GM12878 (cell line): ENCODE results near the gene PAPLN. TPM values are rescaled to one million over a fixed set of nuclear protein-coding genes. Genes with fewer than 3 reads are reported as not detected.

Experiments
- ATAC-seq: fragments of 200-7000 bp; cut with Tn5 transposase; 3 replicates; pipeline ENCODE4 v1.9.1; 2020; ENCODE audit warnings: mild to moderate bottlenecking, moderate library complexity
- BruUV-seq: library from RNA; stranded (reverse); fragments of 400-500 nt; replicated peaks from 2 replicates; lab custom pipeline; 2021; lab: Mats Ljungman, UMichigan
- CTCF ChIA-PET: fragments of 300-600 bp; sonication (Branson Sonifier 250); formaldehyde crosslinking; extraction: SDS; loops from one replicate; lab custom pipeline; 2021; ENCODE audit warnings: inconsistent platforms; lab: Yijun Ruan, JAX
- POLR2A ChIA-PET: fragments of 350-600 bp; formaldehyde crosslinking; extraction: SDS; loops from one replicate; lab custom pipeline; 2021; ENCODE audit warnings: inconsistent platforms; lab: Charles Lee
- RAD21 ChIA-PET: fragments of 300-600 bp; sonication (Branson Sonifier 250); formaldehyde crosslinking; loops from one replicate; lab custom pipeline; 2023; ENCODE audit warnings: antibody characterized with exemption; ENCODE audit not compliant: unreplicated experiment; lab: Charles Lee
- SMC1A ChIA-PET: fragments of 300-600 bp; sonication (Branson Sonifier 250); formaldehyde crosslinking; loops from one replicate; lab custom pipeline; 2023; ENCODE audit not compliant: unreplicated experiment, uncharacterized antibody; lab: Charles Lee
- DNase-seq: peaks from one replicate; pipeline ENCODE4 v3.0.0-alpha.2; 2011; ENCODE audit warnings: low read depth, low spot score
- FAIRE-seq: peaks from 3 replicates; lab custom pipeline; 2011; peaks lifted over from hg19 to GRCh38; lab: Jason Lieb, UNC
- H2AFZ ChIP-seq: 2 replicates; pipeline ENCODE4 v1.6.0; 2011; ENCODE audit warnings: low read depth, low read length, control low read depth; ENCODE audit not compliant: control insufficient read depth
- H3K27ac ChIP-seq: 2 replicates; pipeline ENCODE4 v1.5.1; 2011; ENCODE audit warnings: control low read depth; ENCODE audit not compliant: control insufficient read depth, insufficient read depth
- H3K27me3 ChIP-seq, 2 experiments: replicated peaks in 1 of 2; 2 replicates each; pipeline versions ENCODE4 v1.6.0 to v1.6.1; 2011; ENCODE audit warnings: low read length in 1 of 2; ENCODE audit not compliant: control insufficient read depth in 2 of 2, insufficient read depth in 2 of 2
- H3K36me3 ChIP-seq, 2 experiments: 2 replicates each; pipeline ENCODE4 v1.5.1; 2011; ENCODE audit warnings: low read length in 1 of 2; ENCODE audit not compliant: control insufficient read depth in 2 of 2, insufficient read depth in 2 of 2
- H3K4me1 ChIP-seq: 2 replicates; pipeline ENCODE4 v1.6.1; 2011; ENCODE audit warnings: mild to moderate bottlenecking, low read length, moderate library complexity, mixed read lengths; ENCODE audit not compliant: control insufficient read depth, insufficient read depth
- H3K4me2 ChIP-seq: 2 replicates; pipeline ENCODE4 v1.6.0; 2011; ENCODE audit warnings: control low read depth; ENCODE audit not compliant: control insufficient read depth, insufficient read depth
- H3K4me3 ChIP-seq: fragments of 200-600 bp; sonication (generic); 2 replicates; pipeline ENCODE4 v1.5.1; 2016
- H3K79me2 ChIP-seq: 2 replicates; pipeline ENCODE4 v1.6.0; 2011; ENCODE audit warnings: low read length; ENCODE audit not compliant: control insufficient read depth, insufficient read depth
- H3K9ac ChIP-seq: 2 replicates; pipeline ENCODE4 v1.8.0; 2011; ENCODE audit warnings: low read length, control low read depth, mixed read lengths; ENCODE audit not compliant: control insufficient read depth, insufficient read depth
- H3K9me3 ChIP-seq: replicated peaks from 3 replicates; pipeline ENCODE4 v1.5.1; 2011; ENCODE audit warnings: mild to moderate bottlenecking, low read length; ENCODE audit not compliant: control insufficient read depth, insufficient read depth
- H4K20me1 ChIP-seq: 2 replicates; pipeline ENCODE4 v1.6.0; 2011; ENCODE audit not compliant: control insufficient read depth, insufficient read depth
- CBX3 ChIP-seq: fragments of 200-600 bp; sonication (generic); IDR thresholded peaks from 2 replicates; pipeline ENCODE4 v1.6.1; 2016; ENCODE audit warnings: low read depth, borderline replicate concordance
- CREM ChIP-seq: IDR thresholded peaks from 2 replicates; pipeline ENCODE4 v1.6.1; 2014; ENCODE audit warnings: antibody characterized with exemption, low read depth
- EED ChIP-seq: sonication (generic); IDR thresholded peaks from 2 replicates; pipeline ENCODE4 v1.6.1; 2016; ENCODE audit warnings: antibody characterized with exemption, low read depth
- FOS ChIP-seq: IDR thresholded peaks from 3 replicates; pipeline ENCODE4 v1.6.1; 2011; ENCODE audit warnings: borderline replicate concordance; ENCODE audit not compliant: insufficient read length; ENCODE audit errors: extremely low read depth
- FOXM1 ChIP-seq: IDR thresholded peaks from 2 replicates; pipeline ENCODE4 v1.6.1; 2012; ENCODE audit warnings: low read depth, mild to moderate bottlenecking, inconsistent platforms, low read length, moderate library complexity
- IKZF2 ChIP-seq, 2 experiments: fragments of 450-650 bp; IDR thresholded peaks; 2 replicates each; pipeline ENCODE4 v1.6.1; 2017; ENCODE audit warnings: mild to moderate bottlenecking in 2 of 2, moderate library complexity in 2 of 2
- PAX8 ChIP-seq: fragments of 450-650 bp; IDR thresholded peaks from 2 replicates; pipeline ENCODE4 v1.6.1; 2017; ENCODE audit warnings: mild to moderate bottlenecking, moderate library complexity
- RUNX3 ChIP-seq: IDR thresholded peaks from 2 replicates; pipeline ENCODE4 v1.6.1; 2012; ENCODE audit warnings: low read length, inconsistent platforms
- YY1 ChIP-seq: IDR thresholded peaks from 2 replicates; pipeline ENCODE4 v1.6.1; 2011; ENCODE audit warnings: low read depth, mild to moderate bottlenecking, low read length
- ZSCAN29 ChIP-seq: fragments of 450-650 bp; IDR thresholded peaks from 2 replicates; pipeline ENCODE4 v1.6.1; 2017; ENCODE audit warnings: mild to moderate bottlenecking, moderate library complexity
- WGBS: methylation state at CpG from one replicate; pipeline ENCODE4 v1.1.6; 2016; ENCODE audit warnings: low lambda C conversion rate; ENCODE audit not compliant: insufficient replicate concordance, insufficient coverage; ENCODE audit errors: missing lambda C conversion rate; 5-methylcytosine and 5-hydroxymethylcytosine counted together
- in situ Hi-C: fragments of 300-500 bp; cut with MboI; formaldehyde crosslinking; loops from 9 replicates; pipeline ENCODE4 v1.14.3; 2018; ENCODE audit warnings: mixed read lengths
- intact Hi-C: fragments of 100-400 bp; cut with micrococcal nuclease; formaldehyde crosslinking; loops from one replicate; pipeline ENCODE4 v1.14.2; 2022; ENCODE audit not compliant: unreplicated experiment
- polyA plus RNA-seq, 11 experiments: library from polyadenylated mRNA; depleted of rRNA in 4 of 11; unstranded in 6 of 11; stranded (reverse) in 5 of 11; fragments of >200 nt; fragmentation: Nextera tagmentation in 4 of 11; fragmentation: Illumina TruSeq in 1 of 11; extraction: Ambion mirVana in 4 of 11; extraction: Trizol in 1 of 11; gene quantifications; 1 replicate in 1 of 11; 2 replicates in 10 of 11; pipeline versions ENCODE4 v1.2.1 to v1.2.3, GENCODE V29; 2011 to 2016; ENCODE audit warnings: inconsistent platforms in 2 of 11, missing spikeins in 2 of 11, low read depth in 1 of 11
- total RNA-seq, 4 experiments: library from RNA; depleted of rRNA in 3 of 4; stranded (reverse); fragments of >200 nt in 3 of 4; fragmentation: Illumina TruSeq in 1 of 4; extraction: Trizol in 1 of 4; gene quantifications; 2 replicates each; pipeline versions ENCODE4 v1.2.1 to v1.2.3, GENCODE V29; 2013 to 2021
- TF ChIP-seq, protein P1 (sequence below): fragments of 450-650 bp; IDR thresholded peaks from 2 replicates; pipeline ENCODE4 v1.6.1; 2014; ENCODE audit warnings: mild to moderate bottlenecking
- TF ChIP-seq, protein P2 (sequence below): IDR thresholded peaks from 2 replicates; pipeline ENCODE4 v1.6.1; 2012; ENCODE audit warnings: improper control_type of control experiment, low read depth, low read length; ENCODE audit not compliant: insufficient replicate concordance
- TF ChIP-seq, protein P3 (sequence below): fragments of 450-650 bp; IDR thresholded peaks from 2 replicates; pipeline ENCODE4 v1.6.1; 2018; ENCODE audit warnings: borderline replicate concordance, mild to moderate bottlenecking; ENCODE audit not compliant: partially characterized antibody

PAPLN gene
- total and polyA plus RNA-seq, 10 of the 15 experiments (the other 5 are each of a cell fraction or from before 2014, with no cell fraction given), result 1.8 to 19.8 (median 7.4) TPM

DNA sequence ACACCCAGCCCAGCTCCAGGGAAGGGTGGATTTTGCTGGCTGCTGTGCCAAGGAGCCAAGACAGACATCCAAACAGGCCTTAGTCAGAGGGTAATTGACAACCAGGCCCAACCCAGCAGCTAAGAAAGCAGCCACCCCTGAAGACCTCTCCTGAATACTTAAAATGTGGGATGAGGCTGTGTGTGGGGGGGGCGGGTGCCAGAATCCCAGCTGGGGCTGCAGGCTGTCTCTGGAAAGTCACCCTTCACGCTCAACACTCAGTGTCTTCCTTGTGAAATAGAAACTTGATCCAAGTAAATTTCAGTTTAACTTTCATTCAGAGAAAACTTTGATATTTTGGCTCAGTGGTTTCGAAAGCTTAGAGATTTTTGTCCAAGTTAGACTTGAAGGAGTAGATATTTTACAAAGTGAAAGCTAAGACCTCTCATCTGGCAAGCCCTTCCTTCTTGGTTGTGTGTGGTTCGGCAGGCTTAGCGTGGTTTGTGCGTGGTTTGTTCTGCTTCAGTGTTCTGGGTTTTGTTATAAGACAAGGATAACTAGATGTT is 5.1 kb downstream of the PAPLN start:
- ATAC-seq (peak; percentile 33), FAIRE-seq (peak; percentile 65), DNase-seq (peak; percentile 42)
- peak overlapping the region; percentile 20; the same call in 1 of the 2 replicates for H3K9ac ChIP-seq
- CTCF ChIA-PET, result interaction anchor here (0.6 to 1.5 kb wide), 7 partner anchors 10 to 229 kb away, joined by 3 to 5 read pairs (median 3); no protein-coding TSS in a partner anchor
- H3K4me1 ChIP-seq, result peaks cover 55% of the 10 kb centered on the region
- H3K4me3 ChIP-seq, result peak overlapping the region; percentile 27; the same call in 1 of the 2 replicates
- H3K9me3 ChIP-seq, result no peaks in the 10 kb centered on the region; the same call in 2 of the 3 replicates
- peaks cover 3 to 12% of the 10 kb centered on the region in 2 experiments for H3K27me3 ChIP-seq
- in situ Hi-C loops, result no loop called here
- no peaks in the 10 kb centered on the region for H3K36me3 ChIP-seq
- RAD21 ChIA-PET, result interaction anchor here (0.5 to 1.3 kb wide), 6 partner anchors 48 to 259 kb away, joined by 3 to 5 read pairs (median 3); no protein-coding TSS in a partner anchor
- 0 out of 2 replicates have a peak, but pooled peaks cover 4% of the 10 kb centered on the region for H4K20me1 ChIP-seq
- SMC1A ChIA-PET, result interaction anchor here (1.0 to 2.1 kb wide), 8 partner anchors 10 to 230 kb away, joined by 3 to 8 read pairs (median 4); no protein-coding TSS in a partner anchor
- peak overlapping the region; percentile 88 for H3K4me2 ChIP-seq
- POLR2A ChIA-PET, result interaction anchor here (0.9 to 1.7 kb wide), 4 partner anchors 10 to 235 kb away, joined by 3 to 6 read pairs (median 4); no protein-coding TSS in a partner anchor
- BruUV-seq, result no TSS peak
- peak overlapping the region; percentile 33 for H2AFZ ChIP-seq
- peaks cover 3% of the 10 kb centered on the region; the same call in 1 of the 2 replicates for H3K79me2 ChIP-seq
- intact Hi-C loops, result no loop called here
- no peak overlapping the region; the same call in 1 of the 2 replicates for H3K27ac ChIP-seq
- 0% methylated on average over 6 of the region's 6 CpGs for whole genome bisulfite sequencing
- TF ChIP-seq, protein P1, sequence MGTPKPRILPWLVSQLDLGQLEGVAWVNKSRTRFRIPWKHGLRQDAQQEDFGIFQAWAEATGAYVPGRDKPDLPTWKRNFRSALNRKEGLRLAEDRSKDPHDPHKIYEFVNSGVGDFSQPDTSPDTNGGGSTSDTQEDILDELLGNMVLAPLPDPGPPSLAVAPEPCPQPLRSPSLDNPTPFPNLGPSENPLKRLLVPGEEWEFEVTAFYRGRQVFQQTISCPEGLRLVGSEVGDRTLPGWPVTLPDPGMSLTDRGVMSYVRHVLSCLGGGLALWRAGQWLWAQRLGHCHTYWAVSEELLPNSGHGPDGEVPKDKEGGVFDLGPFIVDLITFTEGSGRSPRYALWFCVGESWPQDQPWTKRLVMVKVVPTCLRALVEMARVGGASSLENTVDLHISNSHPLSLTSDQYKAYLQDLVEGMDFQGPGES, result no peak
- no peak for TF ChIP-seq FOXM1
- TF ChIP-seq, protein P2, sequence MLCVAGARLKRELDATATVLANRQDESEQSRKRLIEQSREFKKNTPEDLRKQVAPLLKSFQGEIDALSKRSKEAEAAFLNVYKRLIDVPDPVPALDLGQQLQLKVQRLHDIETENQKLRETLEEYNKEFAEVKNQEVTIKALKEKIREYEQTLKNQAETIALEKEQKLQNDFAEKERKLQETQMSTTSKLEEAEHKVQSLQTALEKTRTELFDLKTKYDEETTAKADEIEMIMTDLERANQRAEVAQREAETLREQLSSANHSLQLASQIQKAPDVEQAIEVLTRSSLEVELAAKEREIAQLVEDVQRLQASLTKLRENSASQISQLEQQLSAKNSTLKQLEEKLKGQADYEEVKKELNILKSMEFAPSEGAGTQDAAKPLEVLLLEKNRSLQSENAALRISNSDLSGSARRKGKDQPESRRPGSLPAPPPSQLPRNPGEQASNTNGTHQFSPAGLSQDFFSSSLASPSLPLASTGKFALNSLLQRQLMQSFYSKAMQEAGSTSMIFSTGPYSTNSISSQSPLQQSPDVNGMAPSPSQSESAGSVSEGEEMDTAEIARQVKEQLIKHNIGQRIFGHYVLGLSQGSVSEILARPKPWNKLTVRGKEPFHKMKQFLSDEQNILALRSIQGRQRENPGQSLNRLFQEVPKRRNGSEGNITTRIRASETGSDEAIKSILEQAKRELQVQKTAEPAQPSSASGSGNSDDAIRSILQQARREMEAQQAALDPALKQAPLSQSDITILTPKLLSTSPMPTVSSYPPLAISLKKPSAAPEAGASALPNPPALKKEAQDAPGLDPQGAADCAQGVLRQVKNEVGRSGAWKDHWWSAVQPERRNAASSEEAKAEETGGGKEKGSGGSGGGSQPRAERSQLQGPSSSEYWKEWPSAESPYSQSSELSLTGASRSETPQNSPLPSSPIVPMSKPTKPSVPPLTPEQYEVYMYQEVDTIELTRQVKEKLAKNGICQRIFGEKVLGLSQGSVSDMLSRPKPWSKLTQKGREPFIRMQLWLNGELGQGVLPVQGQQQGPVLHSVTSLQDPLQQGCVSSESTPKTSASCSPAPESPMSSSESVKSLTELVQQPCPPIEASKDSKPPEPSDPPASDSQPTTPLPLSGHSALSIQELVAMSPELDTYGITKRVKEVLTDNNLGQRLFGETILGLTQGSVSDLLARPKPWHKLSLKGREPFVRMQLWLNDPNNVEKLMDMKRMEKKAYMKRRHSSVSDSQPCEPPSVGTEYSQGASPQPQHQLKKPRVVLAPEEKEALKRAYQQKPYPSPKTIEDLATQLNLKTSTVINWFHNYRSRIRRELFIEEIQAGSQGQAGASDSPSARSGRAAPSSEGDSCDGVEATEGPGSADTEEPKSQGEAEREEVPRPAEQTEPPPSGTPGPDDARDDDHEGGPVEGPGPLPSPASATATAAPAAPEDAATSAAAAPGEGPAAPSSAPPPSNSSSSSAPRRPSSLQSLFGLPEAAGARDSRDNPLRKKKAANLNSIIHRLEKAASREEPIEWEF, result no peak
- no peak for TF ChIP-seq FOS
- no peak for TF ChIP-seq ZSCAN29
- no peak for TF ChIP-seq YY1
- no peak for TF ChIP-seq CBX3
- no peak for TF ChIP-seq PAX8
- TF ChIP-seq EED, result peak; percentile 56; the same call in 1 of the 2 replicates
- TF ChIP-seq, protein P3, sequence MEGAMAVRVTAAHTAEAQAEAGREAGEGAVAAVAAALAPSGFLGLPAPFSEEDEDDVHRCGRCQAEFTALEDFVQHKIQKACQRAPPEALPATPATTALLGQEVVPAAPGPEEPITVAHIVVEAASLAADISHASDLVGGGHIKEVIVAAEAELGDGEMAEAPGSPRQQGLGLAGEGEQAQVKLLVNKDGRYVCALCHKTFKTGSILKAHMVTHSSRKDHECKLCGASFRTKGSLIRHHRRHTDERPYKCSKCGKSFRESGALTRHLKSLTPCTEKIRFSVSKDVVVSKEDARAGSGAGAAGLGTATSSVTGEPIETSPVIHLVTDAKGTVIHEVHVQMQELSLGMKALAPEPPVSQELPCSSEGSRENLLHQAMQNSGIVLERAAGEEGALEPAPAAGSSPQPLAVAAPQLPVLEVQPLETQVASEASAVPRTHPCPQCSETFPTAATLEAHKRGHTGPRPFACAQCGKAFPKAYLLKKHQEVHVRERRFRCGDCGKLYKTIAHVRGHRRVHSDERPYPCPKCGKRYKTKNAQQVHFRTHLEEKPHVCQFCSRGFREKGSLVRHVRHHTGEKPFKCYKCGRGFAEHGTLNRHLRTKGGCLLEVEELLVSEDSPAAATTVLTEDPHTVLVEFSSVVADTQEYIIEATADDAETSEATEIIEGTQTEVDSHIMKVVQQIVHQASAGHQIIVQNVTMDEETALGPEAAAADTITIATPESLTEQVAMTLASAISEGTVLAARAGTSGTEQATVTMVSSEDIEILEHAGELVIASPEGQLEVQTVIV, result no peak
- TF ChIP-seq CREM, result peak; percentile 21; the same call in 1 of the 2 replicates
- peak; percentile 30 to 45; a peak in 2 of 4 replicates for TF ChIP-seq IKZF2 (IDR thresholded peaks at IDR 0.05)
- TF ChIP-seq RUNX3, result peak; percentile 75
